ENCODE results near the gene NUAK1.

GRCh38 chr12:106033161-106033675 lies 105.5 kb downstream of the NUAK1 start:
- TF ChIP-seq POLR2A (IDR thresholded peaks at IDR 0.05), result no peak
- no peak for TF ChIP-seq CTCF (IDR thresholded peaks at IDR 0.05)
